H1 (cell line): Measurements from ENCODE around the gene PABPN1. TPM values are rescaled to one million over a fixed set of nuclear protein-coding genes. Genes with fewer than 3 reads are reported as not detected.

Experiments
- CTCF ChIA-PET: fragments of 300-600 bp; sonication (Branson Sonifier 250); formaldehyde crosslinking; loops from one replicate; lab custom pipeline; 2021; ENCODE audit not compliant: partially characterized antibody; lab: Charles Lee
- POLR2A ChIA-PET: fragments of 300-600 bp; sonication (Branson Sonifier 250); formaldehyde crosslinking; loops from one replicate; lab custom pipeline; 2021; ENCODE audit warnings: inconsistent platforms; ENCODE audit not compliant: partially characterized antibody; lab: Charles Lee
- DNase-seq, 2 experiments: peaks; one replicate each; pipeline versions ENCODE4 v3.0.0 to v3.0.0-alpha.2; 2010 to 2022; ENCODE audit warnings: low spot score in 2 of 2, low read depth in 1 of 2, mixed read lengths in 1 of 2
- FAIRE-seq: peaks from 2 replicates; lab custom pipeline; 2011; peaks lifted over from hg19 to GRCh38; lab: Jason Lieb, UNC
- H2AFZ ChIP-seq: 2 replicates; pipeline ENCODE4 v1.8.1; 2012; ENCODE audit warnings: low read length, inconsistent platforms
- H2AK5ac ChIP-seq: 2 replicates; pipeline ENCODE4 v1.6.1; 2013; ENCODE audit warnings: low read depth, low read length
- H2BK120ac ChIP-seq: replicated peaks from 2 replicates; pipeline ENCODE3; 2013; ENCODE audit warnings: low read depth, low read length, inconsistent platforms
- H2BK12ac ChIP-seq: 2 replicates; pipeline ENCODE4 v1.6.1; 2013; ENCODE audit warnings: low read depth, low read length
- H2BK15ac ChIP-seq: 2 replicates; pipeline ENCODE4 v1.6.1; 2013; ENCODE audit warnings: low read length
- H2BK20ac ChIP-seq: 2 replicates; pipeline ENCODE4 v1.6.1; 2013; ENCODE audit warnings: low read length
- H2BK5ac ChIP-seq: 2 replicates; pipeline ENCODE4 v1.6.1; 2013; ENCODE audit warnings: low read depth, low read length
- H3K14ac ChIP-seq: 2 replicates; pipeline ENCODE4 v1.6.1; 2013; ENCODE audit warnings: inconsistent platforms; ENCODE audit not compliant: insufficient read length
- H3K18ac ChIP-seq: 2 replicates; pipeline ENCODE4 v1.6.1; 2013; ENCODE audit warnings: low read length; ENCODE audit errors: extremely low read depth
- H3K23ac ChIP-seq: 2 replicates; pipeline ENCODE4 v1.6.1; 2013; ENCODE audit warnings: inconsistent platforms; ENCODE audit not compliant: insufficient read length
- H3K23me2 ChIP-seq: 2 replicates; pipeline ENCODE4 v1.6.1; 2013; ENCODE audit warnings: low read depth, low read length
- H3K27ac ChIP-seq: 2 replicates; pipeline ENCODE4 v1.6.1; 2011; ENCODE audit warnings: low read depth, low read length, inconsistent platforms
- H3K27me3 ChIP-seq, 4 experiments: replicated peaks in 1 of 4; 1 replicate in 1 of 4; 2 replicates in 3 of 4; pipeline versions ENCODE4 v1.6.1 to v1.8.1; 2011 to 2013; ENCODE audit warnings: low read length in 3 of 4, mild to moderate bottlenecking in 3 of 4, inconsistent platforms in 2 of 4, mixed read lengths in 2 of 4, moderate library complexity in 1 of 4; ENCODE audit not compliant: control insufficient read depth in 3 of 4, insufficient read depth in 3 of 4; ENCODE audit errors: extremely low read depth in 1 of 4
- H3K36me3 ChIP-seq, 4 experiments: 2 replicates each; pipeline versions ENCODE4 v1.6.1 to v1.8.1; 2011 to 2013; ENCODE audit warnings: mild to moderate bottlenecking in 4 of 4, low read length in 3 of 4, moderate library complexity in 2 of 4, control low read depth in 1 of 4, inconsistent platforms in 1 of 4; ENCODE audit not compliant: insufficient read depth in 4 of 4, control insufficient read depth in 2 of 4
- H3K4ac ChIP-seq: replicated peaks from 2 replicates; pipeline ENCODE3; 2013; ENCODE audit warnings: low read length, low read depth, mixed read lengths, inconsistent platforms; ENCODE audit not compliant: insufficient read length
- H3K4me1 ChIP-seq, 4 experiments: replicated peaks in 1 of 4; 1 replicate in 1 of 4; 2 replicates in 3 of 4; pipeline versions ENCODE4 v1.6.1 to v1.8.1; 2011 to 2013; ENCODE audit warnings: low read length in 3 of 4, inconsistent platforms in 2 of 4, mixed read lengths in 1 of 4; ENCODE audit not compliant: insufficient read depth in 4 of 4, control insufficient read depth in 3 of 4
- H3K4me2 ChIP-seq, 2 experiments: 2 replicates each; pipeline versions ENCODE4 v1.6.1 to v1.8.1; 2011 to 2013; ENCODE audit warnings: low read depth in 2 of 2, low read length in 2 of 2, control low read depth in 1 of 2, inconsistent platforms in 1 of 2, mild to moderate bottlenecking in 1 of 2; ENCODE audit not compliant: insufficient read depth in 1 of 2
- H3K4me3 ChIP-seq, 4 experiments: fragments of 200-600, 300-600 bp in 1 of 4; sonication (generic), shearing (Covaris generic), sonication (Bioruptor Twin) in 1 of 4; 2 replicates each; pipeline versions ENCODE4 v1.5.1 to v1.8.1; 2011 to 2016; ENCODE audit warnings: low read length in 4 of 4, low read depth in 3 of 4, control low read depth in 2 of 4, inconsistent platforms in 2 of 4, mild to moderate bottlenecking in 2 of 4, mixed read lengths in 1 of 4, moderate library complexity in 1 of 4; ENCODE audit not compliant: insufficient read depth in 2 of 4; ENCODE audit errors: extremely low read depth in 1 of 4
- H3K56ac ChIP-seq: replicated peaks from 2 replicates; pipeline ENCODE3; 2013; ENCODE audit warnings: low read depth, mild to moderate bottlenecking, mixed read lengths, low read length, inconsistent platforms; ENCODE audit not compliant: insufficient read length
- H3K79me1 ChIP-seq: 2 replicates; pipeline ENCODE4 v1.6.1; 2013; ENCODE audit warnings: low read depth, low read length, control low read depth
- H3K79me2 ChIP-seq, 2 experiments: 2 replicates each; pipeline versions ENCODE4 v1.6.1 to v1.8.1; 2012 to 2013; ENCODE audit warnings: low read length in 2 of 2, mild to moderate bottlenecking in 2 of 2, inconsistent platforms in 1 of 2; ENCODE audit not compliant: insufficient read depth in 2 of 2, control insufficient read depth in 1 of 2
- H3K9ac ChIP-seq, 4 experiments: replicated peaks in 1 of 4; 1 replicate in 1 of 4; 2 replicates in 3 of 4; pipeline versions ENCODE4 v1.6.1 to v1.8.1; 2011 to 2013; ENCODE audit warnings: low read depth in 3 of 4, low read length in 3 of 4, control low read depth in 2 of 4, mild to moderate bottlenecking in 2 of 4, moderate library complexity in 2 of 4, inconsistent platforms in 1 of 4; ENCODE audit errors: extremely low read depth in 1 of 4
- H3K9me3 ChIP-seq, 2 experiments: 2 replicates each; pipeline versions ENCODE4 v1.6.1 to v1.8.1; 2012 to 2013; ENCODE audit warnings: mild to moderate bottlenecking in 2 of 2, moderate library complexity in 2 of 2, control low read depth in 1 of 2, inconsistent platforms in 1 of 2, low read depth in 1 of 2, low read length in 1 of 2, mixed read lengths in 1 of 2; ENCODE audit not compliant: insufficient read depth in 2 of 2
- H4K20me1 ChIP-seq, 2 experiments: replicated peaks in 1 of 2; 2 replicates each; pipeline versions ENCODE3 to v1.8.1; 2011 to 2013; ENCODE audit warnings: inconsistent platforms in 2 of 2, low read length in 2 of 2, mild to moderate bottlenecking in 1 of 2; ENCODE audit not compliant: insufficient read depth in 2 of 2, control insufficient read depth in 1 of 2
- H4K5ac ChIP-seq: 2 replicates; pipeline ENCODE4 v1.6.1; 2013; ENCODE audit warnings: low read length, low read depth, mixed read lengths, inconsistent platforms; ENCODE audit not compliant: insufficient read length
- H4K8ac ChIP-seq: 2 replicates; pipeline ENCODE4 v1.8.0; 2013; ENCODE audit warnings: mild to moderate bottlenecking, moderate library complexity, low read length, inconsistent platforms; ENCODE audit not compliant: insufficient read depth; ENCODE audit errors: extremely low read depth
- H4K91ac ChIP-seq: replicated peaks from 2 replicates; pipeline ENCODE3; 2013; ENCODE audit warnings: low read length, mixed read lengths, inconsistent platforms; ENCODE audit not compliant: insufficient read length
- CBX8 ChIP-seq: fragments of 300-800, 300-1000 bp; sonication (generic); IDR thresholded peaks from 2 replicates; pipeline ENCODE4 v1.7.1; 2016; ENCODE audit warnings: low read depth, low read length, borderline replicate concordance
- EGR1 ChIP-seq: IDR thresholded peaks from 2 replicates; pipeline ENCODE4 v1.6.1; 2011; ENCODE audit warnings: low read depth, low read length, borderline replicate concordance
- EZH2 ChIP-seq: fragments of 200-600 bp; sonication (generic); IDR thresholded peaks from 2 replicates; pipeline ENCODE4 v1.7.1; 2012; ENCODE audit warnings: low read depth, mild to moderate bottlenecking, moderate library complexity, low read length, inconsistent platforms; ENCODE audit not compliant: severe bottlenecking
- POLR2A ChIP-seq, 2 experiments: IDR thresholded peaks; 1 replicate in 1 of 2; 2 replicates in 1 of 2; pipeline ENCODE4 v1.6.1; 2011; ENCODE audit warnings: low read depth in 2 of 2, low read length in 2 of 2, mild to moderate bottlenecking in 2 of 2; ENCODE audit errors: control extremely low read depth in 1 of 2
- POLR2AphosphoS5 ChIP-seq: IDR thresholded peaks from 2 replicates; pipeline ENCODE4 v1.6.1; 2011; ENCODE audit warnings: low read depth, low read length
- RNF2 ChIP-seq: fragments of 200-900, 300-1000 bp; sonication (generic); IDR thresholded peaks from 2 replicates; pipeline ENCODE4 v1.7.1; 2016; ENCODE audit warnings: borderline replicate concordance, low read depth, mild to moderate bottlenecking, antibody characterized with exemption, low read length; ENCODE audit not compliant: poor library complexity, severe bottlenecking; ENCODE audit errors: missing control alignments
- SIN3A ChIP-seq, 2 experiments: IDR thresholded peaks in 1 of 2; conservative IDR thresholded peaks in 1 of 2; 2 replicates each; pipeline ENCODE4 v1.6.1; 2011 to 2012; ENCODE audit warnings: low read length in 2 of 2, improper control_type of control experiment in 1 of 2, low read depth in 1 of 2, mild to moderate bottlenecking in 1 of 2
- TBP ChIP-seq: IDR thresholded peaks from 2 replicates; pipeline ENCODE4 v1.6.1; 2011; ENCODE audit warnings: low read depth, low read length, improper control_type of control experiment
- WGBS, 2 experiments: shearing (Covaris generic) in 1 of 2; methylation state at CpG; one replicate each; pipeline versions ENCODE4 v1.1.6 to v1.1.7; 2013 to 2015; ENCODE audit warnings: low lambda C conversion rate in 2 of 2, mixed read lengths in 2 of 2, inconsistent platforms in 1 of 2, low coverage in 1 of 2, missing lambda C conversion rate in 1 of 2; ENCODE audit not compliant: insufficient replicate concordance in 2 of 2, insufficient coverage in 1 of 2, insufficient read length in 1 of 2; ENCODE audit errors: extremely low coverage in 1 of 2, missing lambda C conversion rate in 1 of 2; 5-methylcytosine and 5-hydroxymethylcytosine counted together
- polyA plus RNA-seq, 7 experiments: library from polyadenylated mRNA; depleted of rRNA in 3 of 7; stranded (reverse) in 5 of 7; unstranded in 2 of 7; fragments of >200 nt in 5 of 7; fragments of 200-250 nt in 2 of 7; gene quantifications; 1 replicate in 5 of 7; 2 replicates in 1 of 7; 4 replicates in 1 of 7; pipeline versions ENCODE4 v1.2.1 to v1.2.3, GENCODE V29; 2011 to 2013; ENCODE audit warnings: missing spikeins in 2 of 7, mixed read lengths in 2 of 7
- total RNA-seq: library from RNA; stranded (reverse); fragmentation: NEBNext Ultra II Directional; extraction: Animal tissue kit (Norgen Biotek cat#: 25700); gene quantifications from 2 replicates; pipeline ENCODE4 v1.2.1, GENCODE V29; 2021

The PABPN1 gene
- total and polyA plus RNA-seq, 2 of the 8 experiments (the other 6 are each of a cell fraction or from before 2014, with no cell fraction given) = 300 to 331 TPM

GRCh38 chr14:23323838-23324454, 2.7 kb downstream of the PABPN1 start:
- Histone ChIP-seq H3K23me2 (peaks cover 10% of the 10 kb centered on the region), H3K9me3 (no peaks in the 10 kb centered on the region), H3K27ac (no peak overlapping the region), H3K4me3 (no peak overlapping the region), H3K79me1 (peaks cover 10% of the 10 kb centered on the region; the same call in 1 of the 2 replicates), H2BK15ac (no peak overlapping the region), H2BK120ac (no peak overlapping the region), H4K8ac (no peak overlapping the region), H2AK5ac (no peak overlapping the region), H2AFZ (no peak overlapping the region), H4K20me1 (no peaks in the 10 kb centered on the region), H3K79me2 (peaks cover 11 to 17% of the 10 kb centered on the region in 2 experiments), H4K5ac (no peak overlapping the region), H3K4ac (no peak overlapping the region), H3K14ac (no peak overlapping the region), H3K23ac (no peak overlapping the region), H3K27me3 (no peaks in the 10 kb centered on the region), H3K18ac (no peak overlapping the region), H3K9ac (peak overlapping the region in 1 of 4 experiments; percentile 54; a peak in 1 of 7 replicates), H3K4me2 (no peak overlapping the region), H2BK20ac (no peak overlapping the region), H2BK12ac (no peak overlapping the region), H3K56ac (no peak overlapping the region), H3K4me1 (peaks cover 0 to 6% (median 2%) of the 10 kb centered on the region in 4 experiments; a peak in 6 of 7 replicates), H3K36me3 (peaks cover 9 to 35% (median 24%) of the 10 kb centered on the region in 4 experiments; a peak in 7 of 8 replicates), H2BK5ac (no peak overlapping the region), H4K91ac (no peak overlapping the region)
- no peak for FAIRE-seq
- ChIA-PET POLR2A (interaction anchor here (0.6 to 4.7 kb wide), 13 partner anchors 10 to 232 kb away, joined by 3 to 48 read pairs (median 11); partner anchors contain the start of genes BCL2L2, CMTM5, PPP1R3E and SLC22A17), CTCF (interaction anchor here (0.8 to 3.7 kb wide), 7 partner anchors 17 to 155 kb away, joined by 3 to 27 read pairs (median 4); partner anchors contain the start of genes BCL2L2 and SLC22A17)
- no peak for TF ChIP-seq POLR2A (IDR thresholded peaks at IDR 0.05; ENCODE audit: control extremely low read depth in 1 of 2, low read depth in 2 of 2, low read length in 2 of 2)
- no peak for TF ChIP-seq SIN3A (conservative IDR thresholded peaks at IDR 0.05 in 1 of 2, IDR thresholded peaks at IDR 0.05 in 1 of 2; ENCODE audit: low read depth in 1 of 2, low read length in 2 of 2)
- TF ChIP-seq POLR2AphosphoS5 = no peak
- no peak for TF ChIP-seq CBX8
- no peak for TF ChIP-seq EGR1
- no peak for TF ChIP-seq EZH2
- no peak for TF ChIP-seq TBP
- no peak for TF ChIP-seq RNF2
- WGBS, 2 experiments = 98% methylated on average over 12 of the region's 18 CpGs; no CpG with 5 or more reads in 1 of the 2 experiments
- peak in 1 of 2 experiments; percentile 26 for DNase-seq
